ENCODE measurements around the gene EVX2. TPM values are rescaled to one million over a fixed set of nuclear protein-coding genes. Genes with fewer than 3 reads are reported as not detected.

Gene EVX2
- total RNA-seq, 1 donor from 2014 or later, result not detected

DNA sequence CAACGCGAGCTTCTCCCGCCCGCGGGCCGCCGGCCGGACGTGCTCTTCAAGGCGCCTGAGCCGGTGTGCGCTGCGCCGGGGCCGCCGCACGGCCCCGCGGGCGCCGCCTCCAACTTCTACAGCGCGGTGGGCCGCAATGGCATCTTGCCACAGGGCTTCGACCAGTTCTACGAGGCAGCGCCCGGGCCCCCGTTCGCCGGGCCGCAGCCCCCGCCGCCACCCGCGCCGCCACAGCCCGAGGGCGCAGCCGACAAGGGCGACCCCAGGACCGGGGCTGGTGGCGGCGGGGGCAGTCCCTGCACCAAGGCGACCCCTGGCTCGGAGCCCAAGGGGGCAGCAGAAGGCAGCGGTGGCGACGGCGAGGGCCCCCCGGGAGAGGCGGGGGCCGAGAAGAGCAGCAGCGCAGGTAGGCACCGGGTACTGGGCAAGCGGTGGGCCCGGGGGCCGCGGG, 24.0 kb upstream of the EVX2 start:
- no peak for DNase-seq

DNA sequence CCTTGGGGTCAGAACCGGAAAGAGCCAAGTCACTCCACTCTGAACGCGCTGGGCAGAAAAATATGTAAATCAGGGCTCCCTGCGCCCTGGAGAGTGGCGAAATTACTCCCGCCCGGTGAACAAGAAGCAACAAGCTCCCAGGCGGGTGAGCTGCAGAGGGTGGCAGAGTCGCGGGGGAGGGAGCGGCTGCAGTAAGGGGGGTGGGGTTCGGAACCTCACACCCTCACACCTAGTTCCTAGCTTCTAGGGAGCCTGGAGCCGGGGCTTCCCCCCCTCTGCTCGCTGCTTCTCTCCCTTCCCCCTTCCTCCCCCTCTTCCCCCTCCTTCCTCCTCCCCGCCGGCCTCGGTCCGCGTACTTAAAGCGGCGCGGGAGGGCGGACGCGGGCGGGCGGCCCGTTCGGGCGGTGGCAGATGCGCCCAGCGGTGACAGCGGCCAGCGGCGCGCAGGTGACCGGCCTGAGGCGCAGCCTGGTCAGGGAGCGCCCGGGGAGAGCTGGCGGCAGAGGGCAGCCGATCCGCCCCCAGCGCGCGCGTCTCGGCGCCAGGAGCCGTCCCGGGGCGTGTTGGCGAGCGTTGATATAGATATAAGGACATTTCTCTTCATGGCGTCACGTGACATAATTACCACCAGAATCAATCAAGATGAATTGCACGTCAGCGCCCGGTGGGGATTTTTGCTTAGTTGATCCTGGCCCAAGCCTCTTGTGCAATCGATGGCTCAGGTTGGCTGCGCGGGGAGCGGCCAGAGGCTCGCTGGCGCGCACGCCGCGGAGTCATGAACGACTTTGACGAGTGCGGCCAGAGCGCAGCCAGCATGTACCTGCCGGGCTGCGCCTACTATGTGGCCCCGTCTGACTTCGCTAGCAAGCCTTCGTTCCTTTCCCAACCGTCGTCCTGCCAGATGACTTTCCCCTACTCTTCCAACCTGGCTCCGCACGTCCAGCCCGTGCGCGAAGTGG, 23.1 kb upstream of the EVX2 start, which contains the start of gene HOXD11:
Gene HOXD11, plus strand, starts transcription at position 700 of the 959 bp plus-strand sequence. Its CDS starts 76 bp downstream, at position 776.
- DNase-seq, result no peak

DNA sequence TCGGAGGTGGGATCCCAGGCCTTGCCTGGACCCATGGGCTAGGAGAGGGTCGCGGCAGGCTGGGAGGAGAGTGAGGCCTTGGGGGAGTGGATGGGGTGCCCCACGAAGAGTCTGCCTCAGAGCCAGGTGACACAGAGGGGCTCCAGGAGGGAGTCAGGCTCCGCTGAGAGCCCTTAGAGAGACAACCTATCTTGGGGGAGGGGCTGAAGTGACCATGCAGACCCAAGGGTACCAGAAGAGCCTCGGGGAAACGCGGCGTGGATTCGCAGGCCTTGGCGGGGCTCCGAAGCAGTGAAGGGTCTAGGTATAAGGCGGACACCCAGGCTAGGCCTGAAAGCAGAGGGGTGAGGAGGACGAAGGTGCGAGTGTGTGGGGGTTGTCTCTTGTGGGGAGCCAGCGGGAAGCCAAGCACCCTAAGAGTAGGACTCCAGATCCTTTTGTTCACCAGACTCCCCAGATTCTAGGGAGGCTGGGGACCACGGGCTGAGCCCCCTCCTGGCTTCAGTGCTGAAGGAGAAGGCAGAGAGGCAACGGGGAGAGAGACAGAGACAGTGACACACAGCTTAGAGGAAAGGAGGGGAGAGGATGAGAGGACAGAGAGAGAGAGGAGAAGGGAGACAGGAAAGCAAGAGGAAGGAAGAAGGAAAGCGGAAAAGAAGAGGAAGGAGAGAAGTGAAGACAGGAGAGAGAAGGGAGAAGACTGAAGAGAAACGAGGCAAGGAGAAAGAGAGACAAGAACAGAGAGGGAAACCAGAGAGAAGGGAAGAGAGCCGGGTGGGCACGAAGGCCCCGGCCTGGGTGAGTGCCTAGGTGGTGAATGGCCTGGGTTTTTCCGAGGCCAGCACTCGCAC, 22.2 kb upstream of the EVX2 start:
- no peak for DNase-seq

DNA sequence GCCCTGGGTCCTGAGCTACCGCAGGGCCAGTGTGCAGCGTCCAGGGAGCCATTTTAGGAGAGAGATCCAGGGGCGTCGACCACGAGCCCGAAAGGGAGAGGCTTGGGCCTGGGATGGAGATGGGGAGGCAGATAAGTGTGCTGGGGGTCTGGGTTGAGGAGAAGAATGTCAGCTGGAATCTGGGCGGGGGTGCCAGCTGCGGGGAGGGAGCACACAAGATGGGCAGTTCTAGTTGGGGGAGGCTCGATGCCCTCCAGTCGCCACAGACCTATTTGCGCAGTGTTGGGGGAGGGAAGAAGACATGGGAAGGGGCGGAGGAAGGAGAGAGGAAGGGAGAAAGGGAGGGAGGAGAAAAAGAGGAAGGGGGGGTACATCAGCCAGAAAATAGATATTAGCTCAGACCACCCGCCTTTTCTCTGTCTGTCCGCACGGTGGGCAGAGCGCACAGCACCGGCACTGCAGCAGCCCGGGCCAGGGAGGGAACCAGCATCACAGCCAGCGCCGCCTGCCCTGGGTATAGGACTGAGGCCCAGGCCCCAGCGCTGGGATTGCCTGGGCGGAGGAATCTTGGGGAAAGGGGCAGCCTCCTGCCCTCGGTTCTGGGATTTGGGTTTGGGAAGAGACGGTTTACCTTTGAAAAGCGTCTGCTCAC, 21.4 kb upstream of the EVX2 start:
- no peak for DNase-seq

DNA sequence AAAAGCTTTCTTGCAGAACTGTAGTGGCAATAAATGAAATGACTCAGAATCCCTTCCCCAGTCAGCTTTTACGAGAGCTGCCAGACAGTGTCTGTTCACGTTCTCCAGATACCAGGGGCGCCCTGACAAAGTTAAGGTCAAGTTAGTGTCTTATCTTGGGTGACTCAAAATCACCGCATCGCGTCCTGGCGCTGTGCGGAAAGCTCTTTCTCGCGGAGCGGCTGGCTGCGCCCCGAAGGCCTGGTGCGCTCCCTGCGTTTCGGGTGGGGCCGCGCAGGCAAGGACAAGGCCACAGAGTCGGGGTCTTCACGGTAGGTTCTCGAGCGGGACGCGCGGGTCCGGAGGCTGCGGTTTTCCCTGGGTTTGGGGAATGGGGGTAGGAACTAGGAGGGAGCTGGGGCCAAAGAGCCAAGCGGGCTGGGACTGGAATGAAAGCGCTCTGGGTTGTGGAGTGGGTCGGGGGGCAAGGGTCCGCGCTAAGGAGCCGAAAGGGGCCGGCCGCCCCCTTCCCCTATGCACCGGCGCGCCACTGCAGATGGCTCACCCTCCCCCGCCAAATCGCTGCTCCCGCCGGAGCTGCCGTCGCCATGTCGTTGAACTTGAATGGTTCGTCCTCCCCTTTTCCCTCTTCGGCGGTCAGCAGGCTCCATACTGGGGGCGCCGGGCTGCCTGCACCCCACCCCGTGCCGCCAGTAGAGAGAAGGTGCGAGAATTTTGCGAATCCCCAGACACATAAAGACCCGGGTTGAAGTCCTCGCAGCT, 20.7 kb upstream of the EVX2 start:
- no peak for DNase-seq

DNA sequence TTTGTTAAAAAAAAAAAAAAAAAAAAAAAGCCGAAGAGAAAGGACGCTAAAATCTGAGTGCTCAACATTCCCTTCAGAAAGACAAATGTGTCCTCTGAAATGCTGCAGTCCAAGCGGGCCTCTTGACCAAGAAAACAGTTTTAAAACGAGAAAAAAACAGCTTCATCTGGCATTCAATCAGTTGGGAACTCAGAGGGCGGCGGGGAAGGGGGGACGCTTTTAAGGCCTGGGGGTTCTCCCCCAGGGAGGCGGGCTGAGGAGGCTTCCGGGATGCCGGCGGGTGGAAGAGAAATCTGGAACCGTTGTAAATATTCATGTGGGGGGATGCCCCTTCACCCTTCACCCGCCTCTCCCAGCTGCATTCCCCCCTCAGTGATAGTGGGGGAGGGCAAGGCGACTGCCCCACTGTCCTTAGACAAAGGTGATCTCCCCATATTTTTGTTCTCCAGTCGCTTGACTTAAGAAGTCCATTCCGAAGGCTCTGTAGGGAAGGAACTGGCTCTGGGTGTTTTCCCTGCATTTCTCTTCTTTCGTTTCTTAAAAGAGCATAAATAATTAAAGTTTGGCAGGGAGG, 20.1 kb upstream of the EVX2 start:
- DNase-seq, result no peak

DNA sequence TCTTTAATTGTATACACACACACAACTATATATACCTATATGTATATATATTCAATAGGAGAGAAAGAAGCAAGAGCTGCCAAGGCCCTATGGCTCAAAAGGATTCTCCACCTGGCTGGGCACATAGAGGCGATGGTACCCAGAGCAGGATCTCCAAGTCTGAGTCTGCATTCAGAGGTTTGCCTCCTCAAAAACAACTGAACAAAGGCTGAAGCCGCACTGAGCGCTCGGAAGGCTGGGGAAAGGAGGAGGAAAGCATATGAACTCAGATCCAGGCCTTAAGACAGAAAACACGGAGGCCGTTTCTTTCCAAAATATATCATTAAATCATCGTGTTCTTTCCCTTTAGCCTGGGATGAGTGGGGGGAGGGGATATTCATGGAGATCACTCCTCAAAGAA, 19.4 kb upstream of the EVX2 start:
- DNase-seq, result no peak

DNA sequence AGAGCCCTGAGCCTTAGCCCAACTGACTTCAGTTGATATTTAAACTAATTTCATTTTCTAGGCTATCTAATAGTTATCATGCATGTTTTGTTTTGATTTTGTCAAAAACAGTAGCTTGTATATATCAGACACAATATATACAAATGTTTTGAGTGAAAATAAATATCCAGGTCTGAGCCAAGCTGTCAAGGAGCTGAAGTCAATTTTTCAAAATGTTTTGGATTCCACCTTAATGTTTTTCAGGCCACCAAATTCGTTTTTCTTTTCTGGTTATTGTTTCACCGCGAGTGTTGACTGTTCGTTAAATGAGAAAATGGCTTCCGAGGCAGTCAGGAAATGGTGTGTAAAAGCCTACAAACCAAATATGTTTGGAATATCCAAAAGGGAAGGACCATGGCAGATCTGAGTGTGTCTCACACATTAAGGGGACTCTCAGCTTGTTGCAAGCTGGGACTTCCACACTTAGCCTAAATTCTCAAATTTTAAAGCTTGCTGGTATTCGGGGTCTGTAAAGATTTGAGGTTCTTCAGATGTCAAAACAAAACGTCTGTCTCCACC, 18.6 kb upstream of the EVX2 start:
- DNase-seq, result no peak

DNA sequence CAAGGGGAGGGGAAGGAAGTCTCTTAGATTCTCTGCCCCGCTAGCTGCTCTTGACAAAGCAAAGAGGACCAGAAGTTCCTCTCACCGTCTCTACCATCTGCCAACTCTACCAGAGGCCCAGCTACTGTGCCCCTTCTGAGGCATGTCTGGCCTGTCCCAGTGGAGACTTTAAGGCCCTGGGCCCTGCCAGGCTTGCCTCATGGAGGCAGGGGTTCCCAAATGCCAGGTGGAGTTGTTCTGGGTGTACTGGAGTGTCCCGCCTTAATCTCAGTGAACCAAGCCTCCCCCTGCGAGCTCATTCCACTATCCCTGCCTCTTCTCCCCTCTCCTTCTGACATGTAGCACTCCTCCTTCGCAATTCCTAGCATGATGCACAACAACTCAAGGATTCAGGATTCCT, 18.1 kb upstream of the EVX2 start:
- DNase-seq, result no peak

DNA sequence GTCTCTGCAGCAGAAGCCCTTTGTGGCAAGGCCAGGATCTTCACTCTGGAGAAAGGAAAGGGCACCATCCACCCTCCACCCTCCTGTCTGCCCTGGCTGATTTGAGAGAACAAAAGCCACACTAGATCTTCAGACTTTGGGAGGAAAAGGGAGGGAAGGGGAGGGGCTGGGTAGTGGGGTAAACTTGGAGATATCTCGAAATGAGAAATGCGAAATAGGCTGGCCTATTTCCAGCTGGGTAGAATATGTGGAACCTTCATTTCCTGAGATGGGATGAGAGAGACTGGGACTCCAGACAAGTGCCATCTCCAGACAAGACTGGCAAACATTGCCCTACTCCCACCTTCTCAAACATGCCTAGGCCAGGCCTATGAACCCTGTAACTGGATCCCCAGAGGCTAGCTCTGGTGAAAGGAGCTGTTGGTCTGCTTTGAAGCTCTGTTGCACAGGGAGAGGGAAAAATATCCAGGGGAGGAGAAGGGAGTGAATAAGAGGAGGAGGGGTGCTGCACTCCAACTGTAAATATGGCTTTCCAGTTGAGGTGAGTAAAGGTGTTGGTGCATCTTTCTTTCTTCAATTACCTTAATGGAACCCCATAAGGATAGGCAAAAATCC, 17.6 kb upstream of the EVX2 start:
- no peak for DNase-seq

DNA sequence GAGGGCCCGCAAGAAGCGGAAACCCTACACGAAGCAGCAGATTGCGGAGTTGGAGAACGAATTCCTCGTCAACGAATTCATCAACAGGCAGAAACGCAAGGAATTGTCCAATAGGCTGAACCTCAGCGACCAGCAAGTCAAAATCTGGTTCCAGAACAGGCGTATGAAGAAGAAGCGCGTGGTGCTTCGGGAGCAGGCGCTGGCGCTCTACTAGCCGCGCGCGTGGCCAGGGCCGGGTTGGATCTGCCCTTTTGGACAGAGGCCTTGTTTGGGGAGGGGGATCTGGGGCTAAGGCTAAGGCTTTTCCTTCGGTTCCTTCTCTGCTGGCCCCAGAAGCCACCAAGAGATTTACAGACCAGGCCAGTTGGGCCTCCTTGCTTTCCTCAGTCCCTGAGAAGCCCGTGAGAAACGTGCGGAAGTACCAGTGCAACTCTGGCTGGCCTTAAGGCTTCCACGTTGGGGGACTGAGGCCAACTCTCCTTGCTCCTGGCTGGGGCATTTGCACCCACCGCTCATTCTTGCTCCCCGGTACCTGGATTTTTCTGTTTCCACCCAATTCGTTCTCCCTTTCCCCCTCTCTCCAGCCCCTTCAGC, 16.9 kb upstream of the EVX2 start:
- DNase-seq, result no peak

DNA sequence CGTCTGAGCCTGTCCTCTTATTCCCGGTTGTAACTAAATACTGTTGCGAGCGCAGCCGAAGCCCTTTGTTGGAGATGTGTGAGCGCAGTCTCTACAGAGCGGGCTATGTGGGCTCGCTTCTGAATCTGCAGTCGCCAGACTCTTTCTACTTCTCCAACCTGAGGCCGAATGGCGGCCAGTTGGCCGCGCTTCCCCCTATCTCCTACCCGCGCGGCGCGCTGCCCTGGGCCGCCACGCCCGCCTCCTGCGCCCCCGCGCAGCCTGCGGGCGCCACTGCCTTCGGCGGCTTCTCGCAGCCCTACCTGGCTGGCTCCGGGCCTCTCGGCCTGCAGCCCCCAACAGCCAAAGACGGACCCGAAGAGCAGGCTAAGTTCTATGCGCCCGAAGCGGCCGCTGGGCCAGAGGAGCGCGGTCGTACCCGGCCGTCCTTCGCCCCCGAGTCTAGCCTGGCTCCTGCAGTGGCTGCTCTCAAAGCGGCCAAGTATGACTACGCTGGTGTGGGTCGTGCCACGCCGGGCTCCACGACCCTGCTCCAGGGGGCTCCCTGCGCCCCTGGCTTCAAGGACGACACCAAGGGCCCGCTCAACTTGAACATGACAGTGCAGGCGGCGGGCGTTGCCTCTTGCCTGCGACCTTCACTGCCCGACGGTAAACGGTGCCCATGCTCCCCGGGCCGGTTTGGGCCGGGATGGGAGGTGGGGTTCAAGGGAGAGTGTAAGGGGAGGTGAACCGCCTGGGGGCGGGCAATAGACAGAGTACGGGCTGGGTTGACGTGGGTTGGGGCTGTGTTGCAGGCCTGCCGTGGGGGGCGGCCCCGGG, 16.2 kb upstream of the EVX2 start, which contains the start of gene HOXD12:
Gene HOXD12, plus strand, starts transcription at position 68 of the 819 bp plus-strand sequence. Its CDS starts 7 bp downstream, at position 75.
- DNase-seq, result no peak

DNA sequence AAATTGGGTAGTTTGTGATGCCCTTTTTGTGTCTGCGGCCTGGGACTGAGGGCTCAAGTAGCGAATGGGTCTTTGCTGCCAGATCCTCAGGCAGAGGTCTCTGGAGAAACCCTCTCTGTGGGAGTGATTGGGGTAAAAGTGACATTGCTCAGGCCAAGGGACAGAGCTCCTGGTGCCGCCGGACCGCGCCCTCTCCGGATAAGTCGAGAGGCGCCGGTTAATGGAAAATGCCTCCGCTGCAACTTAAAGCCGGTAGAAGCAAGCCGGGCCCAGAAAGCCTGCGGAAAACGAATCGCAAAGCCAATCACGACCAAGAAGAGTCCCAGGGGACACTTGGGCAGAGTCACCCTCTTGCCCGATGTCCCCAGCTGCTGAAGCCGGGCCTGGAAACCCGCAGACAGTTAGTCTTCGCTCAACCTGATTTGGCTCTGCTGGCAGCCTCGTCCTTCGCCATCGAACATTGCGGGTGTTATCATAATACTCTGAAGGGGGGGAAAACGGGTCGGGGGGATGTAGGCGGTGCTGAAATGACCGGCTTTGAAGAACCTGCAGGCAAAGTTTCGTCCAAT, 15.5 kb upstream of the EVX2 start:
- DNase-seq, result no peak

DNA sequence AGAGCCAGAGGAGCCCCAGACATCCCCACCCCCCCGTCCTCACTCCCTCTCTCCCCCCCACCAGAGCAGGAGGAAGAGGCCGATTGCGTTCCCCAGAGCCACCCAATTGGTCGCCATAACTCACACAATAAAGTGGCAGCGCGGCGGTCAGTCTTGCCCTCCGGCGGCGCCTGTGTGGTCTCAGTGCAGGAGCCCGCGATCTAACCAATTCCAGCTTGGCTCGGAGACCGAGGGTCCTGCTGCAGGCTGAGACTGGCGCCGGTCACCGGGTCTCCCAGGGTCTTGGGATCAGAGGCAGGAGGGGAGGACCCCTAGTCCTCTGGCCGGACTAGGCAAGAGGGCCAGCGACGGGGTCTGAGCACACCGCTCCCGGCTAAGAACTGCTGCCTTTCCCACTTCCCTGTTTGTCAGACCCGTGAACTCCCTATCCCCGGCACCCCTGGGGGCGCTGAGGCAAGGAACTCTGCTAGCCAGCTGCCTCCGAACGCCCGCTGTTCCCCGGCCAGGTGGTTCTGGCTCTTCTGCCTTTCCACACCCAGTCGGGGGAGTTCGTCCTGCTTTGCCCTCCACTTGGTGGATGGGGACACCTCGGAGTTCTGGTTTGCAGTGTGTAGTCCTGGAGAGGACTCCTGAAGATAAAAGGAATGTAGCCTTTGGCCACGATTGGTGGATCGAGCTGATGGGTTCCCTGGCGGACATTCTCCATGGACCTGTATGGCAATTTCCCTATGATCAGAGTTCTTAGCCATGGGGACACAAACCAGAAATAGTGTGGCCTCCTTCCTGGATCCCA, 14.8 kb upstream of the EVX2 start:
- DNase-seq, result no peak

DNA sequence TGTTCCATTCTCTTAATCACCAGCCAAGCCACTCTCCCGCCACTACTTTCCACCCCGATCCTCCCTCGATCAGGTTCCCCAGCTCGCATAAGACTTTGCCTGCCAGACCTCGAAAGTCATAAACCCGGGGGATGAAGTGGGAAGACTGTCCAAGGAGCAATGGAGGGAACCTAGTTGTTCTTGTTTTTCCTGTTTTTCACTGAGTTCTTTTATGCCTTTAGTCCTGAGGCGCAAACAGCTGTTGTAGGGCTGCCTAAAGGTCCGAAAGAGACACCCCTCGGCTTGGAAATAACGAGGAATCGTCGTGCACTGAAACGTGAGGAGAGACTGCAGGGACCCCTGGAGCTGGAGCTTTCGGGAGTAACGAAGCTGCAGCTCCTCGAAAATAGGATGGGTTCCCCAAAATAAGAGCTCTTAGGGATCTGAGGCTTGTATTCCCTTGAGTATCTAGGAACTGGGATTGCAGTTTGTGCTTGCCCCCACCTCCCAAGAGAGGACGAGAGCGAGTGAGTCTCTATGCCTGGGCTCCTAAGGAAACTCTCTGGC, 14.1 kb upstream of the EVX2 start:
- DNase-seq, result no peak

DNA sequence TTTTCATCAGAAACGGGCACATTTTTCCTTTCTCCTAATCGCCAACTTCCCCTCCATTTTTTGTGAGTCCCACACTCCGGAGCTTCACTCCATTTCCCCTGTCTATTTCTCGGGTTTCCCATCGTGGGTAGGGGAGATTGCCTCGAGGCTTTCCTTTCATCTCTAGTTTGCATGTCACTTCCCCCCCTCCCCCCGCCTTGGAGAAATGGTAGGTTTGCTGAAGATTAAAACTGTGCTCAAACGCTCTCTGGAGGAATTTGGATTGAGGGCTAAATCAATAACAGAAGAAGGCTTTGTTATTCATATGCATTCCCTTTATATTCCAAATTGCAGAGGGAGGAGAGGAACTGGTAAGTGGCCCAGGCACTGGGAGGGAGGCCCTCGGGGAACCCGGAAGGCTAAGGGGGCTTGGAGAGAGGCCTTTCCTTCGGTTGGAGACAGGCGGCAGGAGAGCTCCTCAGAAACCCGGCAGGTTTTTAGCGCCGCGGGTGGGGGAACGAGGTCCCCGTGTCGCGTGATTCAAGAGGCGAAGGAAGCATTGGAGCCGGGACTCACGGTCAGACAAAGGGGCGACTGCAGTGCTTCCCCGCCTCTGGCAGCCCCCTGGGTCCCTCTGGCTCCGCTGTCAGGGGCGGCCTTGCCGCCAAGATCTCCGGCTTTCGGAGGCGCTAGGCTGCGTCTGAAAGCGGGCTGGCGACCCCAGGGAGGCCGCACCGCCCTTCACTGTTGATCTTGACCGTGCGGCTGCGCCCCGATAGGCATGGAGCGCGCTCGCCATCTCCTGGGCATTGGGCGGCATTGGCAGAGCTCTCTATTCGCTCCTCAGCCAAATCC, 13.4 kb upstream of the EVX2 start:
- no peak for DNase-seq
